NCI-H2107 treated with DMSO at 0.1 percent for 48 hours (cell line): ENCODE measurements around the gene ZNF446.

Source experiments
- DNase-seq: peaks from one replicate; lab custom pipeline; 2025; ENCODE audit not compliant: unreplicated experiment; lab: John Stamatoyannopoulos, UW

ZNF446 gene

DNA sequence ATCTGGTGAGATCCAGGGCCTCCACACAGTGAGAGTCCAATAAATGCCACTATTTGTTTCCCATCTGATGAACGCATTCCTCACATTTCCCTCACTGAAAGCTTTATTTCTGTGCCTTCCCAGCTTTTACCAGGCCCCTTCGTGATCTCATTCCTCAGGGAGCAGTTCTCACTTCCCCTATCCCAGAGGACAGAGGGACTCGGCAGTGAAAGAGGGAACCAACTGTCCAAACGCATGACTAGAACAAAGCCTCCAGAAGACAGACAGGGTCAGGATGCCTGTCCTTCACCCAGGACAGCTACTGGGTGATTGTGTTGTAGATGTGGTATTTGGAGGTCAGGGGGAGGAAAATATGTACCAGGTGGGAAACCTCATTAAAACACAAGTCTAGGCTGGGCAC lies 45.5 kb downstream of the ZNF446 start:
- DNase-seq, result no peak

DNA sequence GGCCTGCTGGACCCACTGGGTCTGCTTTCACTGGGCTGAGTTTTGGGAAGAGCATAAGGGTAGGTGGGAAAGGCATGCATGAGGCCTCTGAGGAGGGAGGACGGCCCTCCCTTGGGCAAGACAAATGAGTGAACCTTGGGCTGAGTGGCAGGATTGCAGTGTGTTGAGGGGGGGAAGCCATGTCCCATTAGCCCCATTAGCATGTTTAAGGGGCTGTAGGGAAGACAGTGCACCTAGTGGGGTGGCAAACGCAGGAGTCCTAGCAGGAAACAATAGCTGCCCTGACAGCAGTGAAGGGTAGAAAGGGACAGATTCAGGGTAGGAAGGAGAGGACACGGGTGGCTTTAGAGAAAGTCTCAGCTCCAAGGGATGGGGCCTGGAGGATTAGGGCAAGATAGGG lies 46.6 kb downstream of the ZNF446 start:
- DNase-seq, result no peak

DNA sequence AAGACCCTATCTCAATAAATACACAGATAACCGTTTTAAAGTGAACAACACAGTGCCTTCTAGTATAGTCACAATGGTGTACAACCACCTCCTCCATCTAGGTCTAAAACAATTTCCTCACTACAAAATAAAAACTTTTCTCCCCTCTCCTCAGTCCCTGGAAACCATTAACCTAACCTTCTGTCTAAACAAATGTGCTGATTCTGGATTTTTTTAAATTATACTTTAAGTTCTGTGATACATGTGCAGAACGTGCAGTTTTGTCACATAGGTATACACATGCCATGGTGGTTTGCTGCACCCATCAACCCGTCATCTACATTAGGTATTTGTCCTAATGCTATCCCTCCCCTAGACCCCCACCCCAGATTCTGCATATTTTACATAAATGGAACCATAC lies 53.3 kb downstream of the ZNF446 start:
- DNase-seq, result no peak
